Epithelial cell of proximal tubule (primary cell): ENCODE data around the gene ZFC3H1. TPM values are rescaled to one million over a fixed set of nuclear protein-coding genes. Genes with fewer than 3 reads are reported as not detected.

Source experiments
- DNase-seq: peaks from one replicate; pipeline ENCODE4 v3.0.0-alpha.2; 2011; ENCODE audit warnings: low read depth
- H3K4me3 ChIP-seq: 2 replicates; pipeline ENCODE4 v1.5.1; 2011; ENCODE audit warnings: low read depth, mild to moderate bottlenecking, low read length
- total RNA-seq: library from RNA; depleted of rRNA; stranded (reverse); fragments of >200 nt; gene quantifications from 2 replicates; pipeline ENCODE4 v1.2.3, GENCODE V29; 2015
- TF ChIP-seq, protein P1 (sequence below): conservative IDR thresholded peaks from 2 replicates; pipeline ENCODE4 v1.5.1; 2012; ENCODE audit warnings: low read depth, mild to moderate bottlenecking, low read length

The ZFC3H1 gene
- total RNA-seq, 1 donor from 2014 or later, result 42.0 TPM

DNA sequence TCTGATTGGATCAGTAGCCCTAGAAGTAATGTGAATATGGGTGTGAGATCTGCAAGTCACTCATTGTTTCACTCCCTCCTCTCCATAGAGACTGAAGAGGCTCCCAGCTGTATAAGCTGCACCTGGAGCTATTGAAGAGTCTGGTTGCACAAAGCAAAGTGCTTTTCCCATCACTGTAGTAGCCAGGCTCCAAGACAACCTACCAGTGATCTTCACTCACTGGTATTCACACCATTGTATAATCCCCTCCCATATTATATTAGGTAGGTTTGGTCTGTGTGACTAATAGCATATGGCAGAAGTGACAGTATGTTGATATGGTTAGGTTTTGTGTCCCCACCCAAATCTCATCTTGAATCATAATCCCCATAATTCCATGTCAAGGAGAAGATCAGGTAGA is 64.4 kb downstream of the ZFC3H1 start:
- TF ChIP-seq, protein P1, sequence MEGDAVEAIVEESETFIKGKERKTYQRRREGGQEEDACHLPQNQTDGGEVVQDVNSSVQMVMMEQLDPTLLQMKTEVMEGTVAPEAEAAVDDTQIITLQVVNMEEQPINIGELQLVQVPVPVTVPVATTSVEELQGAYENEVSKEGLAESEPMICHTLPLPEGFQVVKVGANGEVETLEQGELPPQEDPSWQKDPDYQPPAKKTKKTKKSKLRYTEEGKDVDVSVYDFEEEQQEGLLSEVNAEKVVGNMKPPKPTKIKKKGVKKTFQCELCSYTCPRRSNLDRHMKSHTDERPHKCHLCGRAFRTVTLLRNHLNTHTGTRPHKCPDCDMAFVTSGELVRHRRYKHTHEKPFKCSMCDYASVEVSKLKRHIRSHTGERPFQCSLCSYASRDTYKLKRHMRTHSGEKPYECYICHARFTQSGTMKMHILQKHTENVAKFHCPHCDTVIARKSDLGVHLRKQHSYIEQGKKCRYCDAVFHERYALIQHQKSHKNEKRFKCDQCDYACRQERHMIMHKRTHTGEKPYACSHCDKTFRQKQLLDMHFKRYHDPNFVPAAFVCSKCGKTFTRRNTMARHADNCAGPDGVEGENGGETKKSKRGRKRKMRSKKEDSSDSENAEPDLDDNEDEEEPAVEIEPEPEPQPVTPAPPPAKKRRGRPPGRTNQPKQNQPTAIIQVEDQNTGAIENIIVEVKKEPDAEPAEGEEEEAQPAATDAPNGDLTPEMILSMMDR, result no peak
- DNase-seq, result no peak
- H3K4me3 ChIP-seq, result no peak overlapping the region

DNA sequence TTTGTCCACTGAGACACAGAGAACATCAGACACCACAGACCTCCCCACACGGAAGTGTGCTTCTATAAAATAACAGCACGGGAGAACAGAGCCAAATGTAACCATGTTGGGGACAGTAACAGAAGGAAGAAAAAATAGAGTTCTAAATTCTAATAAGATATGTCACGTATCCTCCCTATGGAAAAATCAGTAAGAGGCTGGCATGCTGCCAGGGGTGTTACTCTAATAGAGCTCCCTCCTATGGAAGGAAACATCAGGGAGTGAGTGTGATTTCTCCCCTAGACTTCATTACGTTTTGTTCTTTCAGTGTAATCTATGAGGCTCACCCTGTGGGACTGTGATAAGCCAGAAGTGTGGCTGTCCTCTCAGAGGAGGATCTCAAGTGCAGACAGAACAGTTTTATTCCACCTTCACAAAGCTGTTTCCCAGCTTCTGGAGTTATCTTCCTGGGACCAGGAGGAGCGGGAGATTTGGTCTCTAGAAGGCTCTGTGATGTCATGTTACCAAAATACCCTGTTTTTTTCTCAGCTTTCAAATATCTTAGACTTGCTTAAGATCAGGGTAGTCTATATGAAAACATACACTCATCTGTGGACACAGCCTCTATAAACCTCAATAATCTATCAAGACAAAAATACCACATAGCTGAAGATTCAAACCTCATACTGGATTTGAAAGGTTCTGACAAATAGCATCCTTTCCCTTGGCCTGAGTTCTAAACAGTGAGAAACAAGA is 69.3 kb downstream of the ZFC3H1 start:
- TF ChIP-seq, protein P1, result no peak
- DNase-seq, result no peak
- H3K4me3 ChIP-seq, result no peak overlapping the region

DNA sequence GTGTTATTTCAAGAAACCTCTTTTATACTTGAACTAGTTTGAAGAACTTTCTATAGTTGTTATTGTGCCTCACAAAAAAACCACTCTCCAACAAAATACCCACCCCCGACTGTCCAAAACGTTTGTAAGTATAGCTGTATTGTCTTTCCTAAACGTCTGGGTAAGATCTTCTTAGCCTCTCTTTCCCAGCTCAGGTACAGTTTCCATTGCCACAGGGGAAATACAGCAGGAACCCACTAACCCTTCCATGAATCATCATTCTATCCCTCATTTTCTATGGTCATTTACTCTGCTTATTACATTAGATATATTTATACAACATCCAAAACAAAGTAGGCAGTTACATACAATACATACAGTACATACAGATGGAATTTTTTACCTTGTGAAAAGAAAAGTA is 70.8 kb downstream of the ZFC3H1 start:
- H3K4me3 ChIP-seq, result no peak overlapping the region
- TF ChIP-seq, protein P1, result no peak
- DNase-seq, result no peak

DNA sequence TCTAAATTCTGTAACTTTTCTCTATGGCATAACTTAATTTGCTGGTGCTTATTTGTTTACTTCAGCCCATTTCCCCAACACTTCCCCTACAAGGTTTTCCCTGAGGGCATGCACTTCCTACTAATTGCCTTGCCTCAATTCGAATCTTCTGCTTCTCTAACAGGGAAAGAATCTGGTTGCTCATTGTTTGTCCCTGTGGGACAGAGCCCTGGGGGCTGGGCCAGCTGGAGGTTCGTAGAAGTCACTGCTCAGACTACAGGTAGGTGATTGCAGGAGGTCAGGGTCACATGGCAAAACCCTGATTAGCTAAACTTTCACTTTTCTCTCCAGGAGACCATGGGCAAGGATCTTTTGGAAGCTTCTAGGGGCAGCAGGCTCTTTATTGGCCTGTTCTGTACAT is 72.0 kb downstream of the ZFC3H1 start:
- DNase-seq, result no peak
- TF ChIP-seq, protein P1, result no peak

DNA sequence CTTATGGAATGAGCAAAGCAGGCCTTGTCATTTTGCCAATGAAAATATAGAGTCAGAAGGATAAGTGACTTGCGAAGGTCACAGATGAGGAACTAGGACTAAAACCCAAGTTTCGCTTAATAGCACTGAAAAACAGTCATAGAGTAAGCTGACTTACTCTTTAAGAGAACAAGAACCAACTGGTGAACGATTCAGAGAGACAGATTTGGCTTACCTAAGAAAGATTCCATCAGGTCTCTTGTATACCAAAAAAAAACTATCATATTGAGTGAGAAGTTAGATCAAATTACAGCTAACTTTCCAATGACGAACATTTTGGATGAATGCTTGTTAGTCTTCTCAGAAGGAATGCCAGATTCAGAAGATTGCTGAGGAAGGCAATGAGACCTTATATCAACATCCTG is 74.2 kb downstream of the ZFC3H1 start:
- TF ChIP-seq, protein P1, result no peak
- no peak overlapping the region for H3K4me3 ChIP-seq
- no peak for DNase-seq

More for the DNA sequence above, 72.0 kb downstream of the ZFC3H1 start:
- H3K4me3 ChIP-seq, result no peak overlapping the region

DNA sequence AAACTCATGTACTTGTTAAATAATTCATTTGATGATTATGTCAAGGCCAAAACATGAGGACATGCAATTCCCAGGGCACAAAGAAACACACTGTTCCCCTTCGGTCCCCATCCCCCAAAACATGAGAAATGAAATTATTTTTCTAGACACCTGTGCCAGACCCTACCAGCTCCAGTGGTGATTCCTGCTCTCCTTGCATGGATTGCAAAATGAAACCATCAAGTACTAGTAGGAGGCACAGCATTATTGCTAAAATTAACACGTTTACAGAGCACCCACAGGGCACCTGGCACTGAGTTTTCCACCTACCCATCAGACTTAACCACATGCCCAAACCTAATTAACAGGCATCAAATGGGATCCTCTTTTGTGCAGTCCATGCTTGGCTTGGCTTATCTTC is 76.6 kb downstream of the ZFC3H1 start:
- no peak for DNase-seq
- TF ChIP-seq, protein P1, result no peak
- no peak overlapping the region for H3K4me3 ChIP-seq

DNA sequence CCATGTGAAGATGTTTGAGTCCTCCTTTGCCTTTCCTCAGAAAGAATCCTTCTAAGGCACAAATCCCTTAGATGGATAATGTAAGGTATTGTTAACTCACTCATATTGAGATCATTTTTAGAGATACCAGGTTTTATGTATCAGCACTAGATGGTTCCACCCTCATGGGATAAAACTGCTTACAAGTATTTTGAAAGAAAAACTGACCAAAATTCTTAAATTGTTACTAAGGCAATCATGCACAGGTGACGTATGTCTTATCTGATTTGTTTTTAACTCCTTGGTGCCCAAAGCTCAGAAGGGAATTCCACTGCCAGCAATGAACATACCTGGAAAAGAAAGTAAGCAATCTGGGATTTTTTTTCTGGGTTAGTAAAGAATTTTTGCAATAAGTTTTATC is 78.4 kb downstream of the ZFC3H1 start:
- DNase-seq, result no peak
- TF ChIP-seq, protein P1, result no peak

More for the DNA sequence above, 78.4 kb downstream of the ZFC3H1 start:
- H3K4me3 ChIP-seq, result no peak overlapping the region
